AG09319 (cell line): ENCODE data around the gene TEAD3.

Experiments
- DNase-seq: peaks from one replicate; pipeline ENCODE4 v3.0.0-alpha.2; 2010; ENCODE audit warnings: low read depth; ENCODE audit errors: extremely low read depth
- CTCF ChIP-seq: IDR thresholded peaks from 2 replicates; pipeline ENCODE4 v1.5.1; 2011; ENCODE audit warnings: low read depth, mild to moderate bottlenecking, inconsistent platforms, low read length, moderate library complexity

TEAD3 gene

DNA sequence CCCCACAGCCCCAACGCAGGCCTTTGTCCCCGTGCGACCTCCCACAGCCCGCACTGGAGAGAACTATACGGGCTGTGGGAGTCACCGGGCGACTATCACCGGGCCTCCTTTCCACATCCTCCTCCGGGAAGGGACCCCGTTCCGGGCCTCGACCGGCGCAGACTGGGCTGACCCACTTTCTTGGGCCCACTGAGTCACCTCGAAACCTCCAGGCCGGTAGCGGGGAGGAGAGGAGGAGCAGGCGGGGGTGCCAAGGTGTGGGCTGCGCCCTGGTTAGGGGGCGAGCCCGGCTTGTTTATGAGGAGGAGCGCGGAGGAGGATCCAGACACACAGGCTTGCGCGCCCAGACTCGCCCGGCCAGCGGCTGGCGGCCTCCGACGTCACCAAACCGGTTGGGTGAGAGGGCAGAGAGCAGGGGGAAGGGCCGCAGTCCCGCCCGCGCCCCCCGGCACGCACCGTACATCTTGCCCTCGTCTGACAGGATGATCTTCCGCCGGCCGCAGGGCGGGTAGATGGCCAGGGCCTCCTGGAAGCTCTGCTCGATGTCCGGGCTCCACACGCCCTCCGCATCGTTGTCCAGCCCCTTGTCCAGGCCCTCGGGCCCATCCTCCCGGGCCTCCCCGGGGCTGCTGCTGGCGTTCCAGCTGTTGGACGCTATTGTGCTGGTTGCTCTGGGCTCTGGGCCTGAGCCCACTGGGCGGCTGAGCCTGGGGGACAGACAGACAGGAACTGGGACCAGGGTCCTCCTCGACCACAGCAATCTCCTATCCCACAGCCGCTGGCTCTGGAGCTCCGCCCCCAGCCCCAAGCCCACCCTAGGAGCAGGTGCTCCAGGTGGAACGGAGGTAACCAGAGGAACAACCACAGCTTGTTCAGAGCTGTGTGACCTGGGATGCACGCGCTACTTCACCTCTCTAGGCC lies 10.6 kb downstream of the TEAD3 start:
- no peak for TF ChIP-seq CTCF
- no peak for DNase-seq

DNA sequence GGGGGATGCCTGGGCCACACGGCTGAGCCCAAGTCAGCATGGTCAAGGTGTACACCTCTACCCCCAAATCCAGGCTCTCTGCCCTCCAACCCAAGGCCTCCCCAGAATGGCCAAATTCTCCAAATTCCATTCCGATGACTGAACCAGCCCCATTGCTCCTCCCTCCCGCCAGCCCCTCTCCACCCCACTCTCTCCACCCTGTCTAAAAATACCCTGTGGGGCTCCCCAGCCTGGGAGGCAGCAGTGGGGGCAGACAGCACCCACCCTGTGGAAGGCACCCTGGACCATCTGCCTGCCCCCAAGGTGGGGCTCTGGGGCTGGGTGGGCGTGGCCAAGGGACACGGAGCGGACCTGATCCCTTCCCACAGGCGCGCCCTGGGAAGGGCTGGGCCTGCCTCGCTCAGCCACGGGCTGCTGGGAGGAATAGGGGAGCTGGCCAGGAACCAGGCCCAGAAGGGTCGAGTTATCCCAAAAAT lies 11.4 kb downstream of the TEAD3 start:
- no peak for DNase-seq
- TF ChIP-seq CTCF = no peak

GRCh38 chr6:35484921-35485392 lies 11.9 kb downstream of the TEAD3 start:
- no peak for DNase-seq
- TF ChIP-seq CTCF = no peak

GRCh38 chr6:35483893-35484645 lies 12.8 kb downstream of the TEAD3 start:
- no peak for TF ChIP-seq CTCF

GRCh38 chr6:35483490-35483889 lies 13.4 kb downstream of the TEAD3 start:
- TF ChIP-seq CTCF = no peak
- DNase-seq = no peak

More at GRCh38 chr6:35483893-35484645, 12.8 kb downstream of the TEAD3 start:
- no peak for DNase-seq

- DNase-seq = no peak
- TF ChIP-seq CTCF = no peak
These were observed 13.8 kb downstream of the TEAD3 start for GRCh38 chr6:35483062-35483461.

GRCh38 chr6:35481226-35481625 lies 15.7 kb downstream of the TEAD3 start:
- no peak for TF ChIP-seq CTCF

More at GRCh38 chr6:35481226-35481625, 15.7 kb downstream of the TEAD3 start:
- DNase-seq = no peak
